Measurements from ENCODE around the gene JTB.
"Not testable (repeated sequence)": the region's sequence is repeated elsewhere in the genome, so short reads cannot be mapped to it uniquely, and the experiment has no call there.

The JTB gene

DNA sequence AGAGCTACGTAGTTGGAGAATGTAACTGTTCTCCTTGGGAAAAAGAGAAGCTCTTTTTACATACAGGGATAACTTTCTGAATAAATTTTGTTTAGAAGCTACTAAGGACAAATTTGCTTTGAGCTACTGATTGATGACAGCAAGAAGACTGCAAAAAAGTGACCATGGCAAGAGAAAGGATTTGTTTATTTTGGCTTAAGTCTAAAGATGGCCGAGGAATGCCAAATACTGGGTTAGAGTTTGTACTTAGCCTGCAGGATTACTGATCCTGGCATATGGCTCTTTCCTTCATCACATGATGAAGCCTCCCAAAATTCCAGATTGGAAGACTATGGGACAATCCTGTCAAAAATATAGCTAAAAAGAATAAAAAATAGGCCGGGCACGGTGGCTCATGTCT lies 41.8 kb upstream of the JTB start:
- TF ChIP-seq OSR1 (CRISPR knock-in tag; IDR thresholded peaks at IDR 0.05) (no peak), TCF4 (CRISPR knock-in tag; IDR thresholded peaks at IDR 0.05; ENCODE audit: borderline replicate concordance) (no peak), CSDC2 (CRISPR knock-in tag; IDR thresholded peaks at IDR 0.05) (no peak), ESRRG (CRISPR knock-in tag; IDR thresholded peaks at IDR 0.05) (no peak), RARB (CRISPR knock-in tag; IDR thresholded peaks at IDR 0.05) (no peak), BACH2 (CRISPR knock-in tag; IDR thresholded peaks at IDR 0.05; ENCODE audit: borderline replicate concordance) (no peak)
- TF ChIP-seq, protein P1, sequence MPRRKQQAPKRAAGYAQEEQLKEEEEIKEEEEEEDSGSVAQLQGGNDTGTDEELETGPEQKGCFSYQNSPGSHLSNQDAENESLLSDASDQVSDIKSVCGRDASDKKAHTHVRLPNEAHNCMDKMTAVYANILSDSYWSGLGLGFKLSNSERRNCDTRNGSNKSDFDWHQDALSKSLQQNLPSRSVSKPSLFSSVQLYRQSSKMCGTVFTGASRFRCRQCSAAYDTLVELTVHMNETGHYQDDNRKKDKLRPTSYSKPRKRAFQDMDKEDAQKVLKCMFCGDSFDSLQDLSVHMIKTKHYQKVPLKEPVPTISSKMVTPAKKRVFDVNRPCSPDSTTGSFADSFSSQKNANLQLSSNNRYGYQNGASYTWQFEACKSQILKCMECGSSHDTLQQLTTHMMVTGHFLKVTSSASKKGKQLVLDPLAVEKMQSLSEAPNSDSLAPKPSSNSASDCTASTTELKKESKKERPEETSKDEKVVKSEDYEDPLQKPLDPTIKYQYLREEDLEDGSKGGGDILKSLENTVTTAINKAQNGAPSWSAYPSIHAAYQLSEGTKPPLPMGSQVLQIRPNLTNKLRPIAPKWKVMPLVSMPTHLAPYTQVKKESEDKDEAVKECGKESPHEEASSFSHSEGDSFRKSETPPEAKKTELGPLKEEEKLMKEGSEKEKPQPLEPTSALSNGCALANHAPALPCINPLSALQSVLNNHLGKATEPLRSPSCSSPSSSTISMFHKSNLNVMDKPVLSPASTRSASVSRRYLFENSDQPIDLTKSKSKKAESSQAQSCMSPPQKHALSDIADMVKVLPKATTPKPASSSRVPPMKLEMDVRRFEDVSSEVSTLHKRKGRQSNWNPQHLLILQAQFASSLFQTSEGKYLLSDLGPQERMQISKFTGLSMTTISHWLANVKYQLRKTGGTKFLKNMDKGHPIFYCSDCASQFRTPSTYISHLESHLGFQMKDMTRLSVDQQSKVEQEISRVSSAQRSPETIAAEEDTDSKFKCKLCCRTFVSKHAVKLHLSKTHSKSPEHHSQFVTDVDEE (CRISPR knock-in tag; IDR thresholded peaks at IDR 0.05), result no peak
- TF ChIP-seq, protein P2, sequence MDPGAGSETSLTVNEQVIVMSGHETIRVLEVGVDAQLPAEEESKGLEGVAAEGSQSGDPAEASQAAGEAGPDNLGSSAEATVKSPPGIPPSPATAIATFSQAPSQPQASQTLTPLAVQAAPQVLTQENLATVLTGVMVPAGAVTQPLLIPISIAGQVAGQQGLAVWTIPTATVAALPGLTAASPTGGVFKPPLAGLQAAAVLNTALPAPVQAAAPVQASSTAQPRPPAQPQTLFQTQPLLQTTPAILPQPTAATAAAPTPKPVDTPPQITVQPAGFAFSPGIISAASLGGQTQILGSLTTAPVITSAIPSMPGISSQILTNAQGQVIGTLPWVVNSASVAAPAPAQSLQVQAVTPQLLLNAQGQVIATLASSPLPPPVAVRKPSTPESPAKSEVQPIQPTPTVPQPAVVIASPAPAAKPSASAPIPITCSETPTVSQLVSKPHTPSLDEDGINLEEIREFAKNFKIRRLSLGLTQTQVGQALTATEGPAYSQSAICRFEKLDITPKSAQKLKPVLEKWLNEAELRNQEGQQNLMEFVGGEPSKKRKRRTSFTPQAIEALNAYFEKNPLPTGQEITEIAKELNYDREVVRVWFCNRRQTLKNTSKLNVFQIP (CRISPR knock-in tag; IDR thresholded peaks at IDR 0.05; ENCODE audit: borderline replicate concordance, low read depth), result no peak
- ATAC-seq, result no peak

DNA sequence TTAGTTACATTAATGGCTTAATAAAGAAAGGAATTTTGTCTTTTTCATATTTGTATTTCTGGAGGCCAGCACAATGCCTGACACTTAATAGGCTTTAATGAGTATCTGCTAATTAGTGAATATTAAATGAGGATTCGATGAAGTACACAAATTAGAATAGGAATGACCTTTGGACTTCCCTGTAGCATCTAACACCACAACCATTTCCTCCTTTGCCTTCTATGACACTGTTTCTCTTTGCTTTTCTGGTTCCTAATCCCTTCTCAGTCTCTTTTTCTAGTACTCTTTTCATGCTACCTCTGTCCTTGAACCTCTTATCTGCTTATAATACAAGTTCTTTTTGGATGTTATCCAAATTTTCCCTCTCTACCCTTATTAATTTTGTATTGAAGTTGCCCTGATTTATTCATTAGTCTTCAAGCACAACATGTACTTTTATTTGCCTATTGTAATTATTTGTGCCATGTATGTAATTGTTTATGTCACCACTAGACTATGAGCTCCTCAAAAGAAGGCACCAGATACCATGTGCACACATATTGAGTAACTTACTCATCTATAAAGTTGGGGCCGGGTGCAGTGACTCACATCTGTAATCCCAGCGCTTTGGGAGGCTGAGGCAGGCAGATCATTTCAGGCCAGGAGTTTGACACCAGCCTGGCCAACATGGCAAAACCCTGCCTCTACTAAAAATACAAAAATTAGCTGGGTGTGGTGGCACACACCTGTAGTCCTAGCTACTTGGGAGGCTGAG lies 36.9 kb upstream of the JTB start:
- TF ChIP-seq, protein P3, sequence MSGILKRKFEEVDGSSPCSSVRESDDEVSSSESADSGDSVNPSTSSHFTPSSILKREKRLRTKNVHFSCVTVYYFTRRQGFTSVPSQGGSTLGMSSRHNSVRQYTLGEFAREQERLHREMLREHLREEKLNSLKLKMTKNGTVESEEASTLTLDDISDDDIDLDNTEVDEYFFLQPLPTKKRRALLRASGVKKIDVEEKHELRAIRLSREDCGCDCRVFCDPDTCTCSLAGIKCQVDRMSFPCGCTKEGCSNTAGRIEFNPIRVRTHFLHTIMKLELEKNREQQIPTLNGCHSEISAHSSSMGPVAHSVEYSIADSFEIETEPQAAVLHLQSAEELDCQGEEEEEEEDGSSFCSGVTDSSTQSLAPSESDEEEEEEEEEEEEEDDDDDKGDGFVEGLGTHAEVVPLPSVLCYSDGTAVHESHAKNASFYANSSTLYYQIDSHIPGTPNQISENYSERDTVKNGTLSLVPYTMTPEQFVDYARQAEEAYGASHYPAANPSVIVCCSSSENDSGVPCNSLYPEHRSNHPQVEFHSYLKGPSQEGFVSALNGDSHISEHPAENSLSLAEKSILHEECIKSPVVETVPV (CRISPR knock-in tag; IDR thresholded peaks at IDR 0.05), result no peak
- TF ChIP-seq, protein P4, sequence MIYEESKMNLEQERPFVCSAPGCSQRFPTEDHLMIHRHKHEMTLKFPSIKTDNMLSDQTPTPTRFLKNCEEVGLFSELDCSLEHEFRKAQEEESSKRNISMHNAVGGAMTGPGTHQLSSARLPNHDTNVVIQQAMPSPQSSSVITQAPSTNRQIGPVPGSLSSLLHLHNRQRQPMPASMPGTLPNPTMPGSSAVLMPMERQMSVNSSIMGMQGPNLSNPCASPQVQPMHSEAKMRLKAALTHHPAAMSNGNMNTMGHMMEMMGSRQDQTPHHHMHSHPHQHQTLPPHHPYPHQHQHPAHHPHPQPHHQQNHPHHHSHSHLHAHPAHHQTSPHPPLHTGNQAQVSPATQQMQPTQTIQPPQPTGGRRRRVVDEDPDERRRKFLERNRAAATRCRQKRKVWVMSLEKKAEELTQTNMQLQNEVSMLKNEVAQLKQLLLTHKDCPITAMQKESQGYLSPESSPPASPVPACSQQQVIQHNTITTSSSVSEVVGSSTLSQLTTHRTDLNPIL (CRISPR knock-in tag; IDR thresholded peaks at IDR 0.05; ENCODE audit: low read depth), result no peak
- TF ChIP-seq ZFP3 (CRISPR knock-in tag; IDR thresholded peaks at IDR 0.05) (no peak), GLIS3 (CRISPR knock-in tag; IDR thresholded peaks at IDR 0.05) (no peak), SNAI2 (CRISPR knock-in tag; IDR thresholded peaks at IDR 0.05) (no peak), ZFP30 (CRISPR knock-in tag; IDR thresholded peaks at IDR 0.05) (no peak), ZC3H10 (CRISPR knock-in tag; IDR thresholded peaks at IDR 0.05) (no peak), TCF4 (CRISPR knock-in tag; IDR thresholded peaks at IDR 0.05; ENCODE audit: borderline replicate concordance) (no peak), BACH2 (CRISPR knock-in tag; IDR thresholded peaks at IDR 0.05; ENCODE audit: borderline replicate concordance) (no peak), ESRRG (CRISPR knock-in tag; IDR thresholded peaks at IDR 0.05) (no peak), ZNF565 (CRISPR knock-in tag; conservative IDR thresholded peaks at IDR 0.05; ENCODE audit: low read depth) (no peak), ARNTL (CRISPR knock-in tag; IDR thresholded peaks at IDR 0.05; ENCODE audit: borderline replicate concordance, low read depth) (no peak), TOX (CRISPR knock-in tag; IDR thresholded peaks at IDR 0.05; ENCODE audit: borderline replicate concordance) (no peak), RARB (CRISPR knock-in tag; IDR thresholded peaks at IDR 0.05) (no peak), ZNF70 (CRISPR knock-in tag; IDR thresholded peaks at IDR 0.05) (no peak), OSR1 (CRISPR knock-in tag; IDR thresholded peaks at IDR 0.05) (no peak), PPARA (CRISPR knock-in tag; IDR thresholded peaks at IDR 0.05; ENCODE audit: borderline replicate concordance) (no peak)
- TF ChIP-seq, protein P5, sequence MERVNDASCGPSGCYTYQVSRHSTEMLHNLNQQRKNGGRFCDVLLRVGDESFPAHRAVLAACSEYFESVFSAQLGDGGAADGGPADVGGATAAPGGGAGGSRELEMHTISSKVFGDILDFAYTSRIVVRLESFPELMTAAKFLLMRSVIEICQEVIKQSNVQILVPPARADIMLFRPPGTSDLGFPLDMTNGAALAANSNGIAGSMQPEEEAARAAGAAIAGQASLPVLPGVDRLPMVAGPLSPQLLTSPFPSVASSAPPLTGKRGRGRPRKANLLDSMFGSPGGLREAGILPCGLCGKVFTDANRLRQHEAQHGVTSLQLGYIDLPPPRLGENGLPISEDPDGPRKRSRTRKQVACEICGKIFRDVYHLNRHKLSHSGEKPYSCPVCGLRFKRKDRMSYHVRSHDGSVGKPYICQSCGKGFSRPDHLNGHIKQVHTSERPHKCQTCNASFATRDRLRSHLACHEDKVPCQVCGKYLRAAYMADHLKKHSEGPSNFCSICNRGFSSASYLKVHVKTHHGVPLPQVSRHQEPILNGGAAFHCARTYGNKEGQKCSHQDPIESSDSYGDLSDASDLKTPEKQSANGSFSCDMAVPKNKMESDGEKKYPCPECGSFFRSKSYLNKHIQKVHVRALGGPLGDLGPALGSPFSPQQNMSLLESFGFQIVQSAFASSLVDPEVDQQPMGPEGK (CRISPR knock-in tag; IDR thresholded peaks at IDR 0.05; ENCODE audit: borderline replicate concordance), result no peak
- TF ChIP-seq, protein P2 (CRISPR knock-in tag; IDR thresholded peaks at IDR 0.05; ENCODE audit: borderline replicate concordance, low read depth), result no peak
- TF ChIP-seq, protein P1 (CRISPR knock-in tag; IDR thresholded peaks at IDR 0.05), result no peak
- ATAC-seq, result peak; percentile 71

DNA sequence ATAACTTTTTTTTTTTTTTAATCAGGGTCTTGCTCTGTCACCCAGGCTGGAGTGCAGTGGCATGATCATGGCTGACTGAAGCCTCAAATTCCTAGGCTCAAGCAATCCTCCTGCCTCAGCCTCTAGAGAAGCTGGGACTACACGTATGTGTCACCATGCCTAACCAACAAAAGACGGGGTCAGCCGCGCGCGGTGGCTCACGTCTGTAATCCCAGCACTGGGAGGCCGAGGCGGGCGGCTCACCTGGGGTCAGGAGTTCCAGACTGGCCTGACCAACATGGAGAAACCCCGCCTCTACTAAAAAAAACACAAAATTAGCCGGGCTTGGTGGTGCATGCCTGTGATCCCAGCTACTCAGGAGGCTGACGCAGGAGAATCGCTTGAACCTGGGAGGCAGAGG lies 35.1 kb upstream of the JTB start:
- not testable (repeated sequence) for ATAC-seq

Data from SK-N-SH treated with all-trans-retinoic acid at 6 μM for 48 hours (cell line).